ENCODE data around the gene SCNN1A.

The SCNN1A gene

DNA sequence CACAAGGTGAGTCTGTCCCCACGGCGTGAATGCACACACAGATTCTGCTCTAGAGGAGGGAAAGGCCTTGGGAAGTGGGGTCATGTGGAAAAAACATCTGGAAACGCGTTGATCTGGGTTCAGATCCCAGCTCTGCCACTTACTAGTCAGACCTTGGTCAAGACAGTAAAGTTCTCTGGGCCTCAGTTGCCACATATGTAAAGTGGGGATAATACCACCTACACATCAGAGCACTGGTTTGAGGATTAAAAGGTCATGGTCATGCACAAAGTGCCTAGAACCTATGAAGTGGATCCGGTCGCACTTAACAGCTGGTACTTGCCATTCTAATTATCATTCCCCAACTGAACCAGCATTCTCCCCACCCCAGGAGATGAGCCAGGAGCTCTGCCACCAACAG lies 60.2 kb downstream of the SCNN1A start:
- in situ Hi-C loops (cut with MboI; ENCODE audit: low pct_unique_long_range_greater_than_20kb, low sequenced_read_pairs, unreplicated experiment) = no loop called here
- TF ChIP-seq, protein P1, sequence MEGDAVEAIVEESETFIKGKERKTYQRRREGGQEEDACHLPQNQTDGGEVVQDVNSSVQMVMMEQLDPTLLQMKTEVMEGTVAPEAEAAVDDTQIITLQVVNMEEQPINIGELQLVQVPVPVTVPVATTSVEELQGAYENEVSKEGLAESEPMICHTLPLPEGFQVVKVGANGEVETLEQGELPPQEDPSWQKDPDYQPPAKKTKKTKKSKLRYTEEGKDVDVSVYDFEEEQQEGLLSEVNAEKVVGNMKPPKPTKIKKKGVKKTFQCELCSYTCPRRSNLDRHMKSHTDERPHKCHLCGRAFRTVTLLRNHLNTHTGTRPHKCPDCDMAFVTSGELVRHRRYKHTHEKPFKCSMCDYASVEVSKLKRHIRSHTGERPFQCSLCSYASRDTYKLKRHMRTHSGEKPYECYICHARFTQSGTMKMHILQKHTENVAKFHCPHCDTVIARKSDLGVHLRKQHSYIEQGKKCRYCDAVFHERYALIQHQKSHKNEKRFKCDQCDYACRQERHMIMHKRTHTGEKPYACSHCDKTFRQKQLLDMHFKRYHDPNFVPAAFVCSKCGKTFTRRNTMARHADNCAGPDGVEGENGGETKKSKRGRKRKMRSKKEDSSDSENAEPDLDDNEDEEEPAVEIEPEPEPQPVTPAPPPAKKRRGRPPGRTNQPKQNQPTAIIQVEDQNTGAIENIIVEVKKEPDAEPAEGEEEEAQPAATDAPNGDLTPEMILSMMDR (IDR thresholded peaks at IDR 0.05; ENCODE audit: extremely low read depth, insufficient read depth, missing control alignments) = no peak
- no peak for DNase-seq (ENCODE audit: low spot score)

DNA sequence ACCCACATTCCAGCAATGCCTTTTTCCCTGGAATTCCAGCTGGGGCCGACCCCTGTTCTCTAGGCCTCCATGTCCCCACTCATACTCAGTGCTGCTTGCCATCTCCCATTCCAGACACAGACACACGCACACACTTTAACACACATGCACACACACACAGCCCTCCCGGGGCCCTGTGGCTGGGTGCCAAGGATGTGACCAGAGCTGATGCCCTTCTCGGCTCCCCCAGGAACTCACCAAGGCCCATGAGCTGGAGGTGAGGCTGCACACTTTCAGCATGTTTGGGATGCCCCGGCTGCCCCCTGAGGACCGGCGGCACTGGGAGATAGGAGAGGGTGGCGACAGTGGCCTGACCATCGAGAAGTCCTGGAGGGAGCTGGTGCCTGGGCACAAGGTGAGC lies 60.6 kb downstream of the SCNN1A start:
- in situ Hi-C loops (cut with MboI; ENCODE audit: low pct_unique_long_range_greater_than_20kb, low sequenced_read_pairs, unreplicated experiment) = no loop called here
- DNase-seq (ENCODE audit: low spot score) = no peak
- TF ChIP-seq, protein P1 (IDR thresholded peaks at IDR 0.05; ENCODE audit: extremely low read depth, insufficient read depth, missing control alignments) = no peak

DNA sequence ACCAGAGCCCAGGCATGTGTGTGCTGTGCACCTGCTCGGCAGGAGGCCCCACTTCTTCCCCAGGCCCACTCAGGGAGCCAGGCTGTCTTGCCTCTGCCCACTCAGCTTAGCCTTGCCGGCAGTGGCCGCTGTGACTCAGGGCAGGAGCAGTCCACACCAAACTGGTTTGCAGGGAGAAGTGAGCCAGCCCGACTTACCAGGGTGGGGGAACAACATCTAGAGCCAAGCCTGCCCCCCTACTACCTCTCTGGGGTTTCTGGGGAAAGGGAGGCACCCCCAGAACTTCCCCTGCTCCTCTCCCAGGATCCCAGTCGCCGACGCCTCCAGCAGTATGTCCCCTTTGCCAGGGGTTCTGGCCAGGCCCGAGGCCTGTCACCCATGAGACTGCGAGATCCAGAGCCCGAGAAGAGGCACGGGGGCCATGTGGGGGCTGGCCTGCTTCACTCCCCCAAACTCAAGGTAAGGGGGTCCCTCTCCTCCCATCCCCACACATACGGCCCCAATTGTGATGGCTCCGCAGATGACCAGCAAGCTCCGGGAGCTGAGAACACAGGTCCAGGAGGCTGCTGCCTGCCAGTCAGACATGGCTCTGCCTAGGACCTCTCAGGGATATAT lies 61.9 kb downstream of the SCNN1A start:
- in situ Hi-C loops (cut with MboI; ENCODE audit: low pct_unique_long_range_greater_than_20kb, low sequenced_read_pairs, unreplicated experiment) = no loop called here
- TF ChIP-seq, protein P1 (IDR thresholded peaks at IDR 0.05; ENCODE audit: extremely low read depth, insufficient read depth, missing control alignments) = no peak
- no peak for DNase-seq (ENCODE audit: low spot score)

DNA sequence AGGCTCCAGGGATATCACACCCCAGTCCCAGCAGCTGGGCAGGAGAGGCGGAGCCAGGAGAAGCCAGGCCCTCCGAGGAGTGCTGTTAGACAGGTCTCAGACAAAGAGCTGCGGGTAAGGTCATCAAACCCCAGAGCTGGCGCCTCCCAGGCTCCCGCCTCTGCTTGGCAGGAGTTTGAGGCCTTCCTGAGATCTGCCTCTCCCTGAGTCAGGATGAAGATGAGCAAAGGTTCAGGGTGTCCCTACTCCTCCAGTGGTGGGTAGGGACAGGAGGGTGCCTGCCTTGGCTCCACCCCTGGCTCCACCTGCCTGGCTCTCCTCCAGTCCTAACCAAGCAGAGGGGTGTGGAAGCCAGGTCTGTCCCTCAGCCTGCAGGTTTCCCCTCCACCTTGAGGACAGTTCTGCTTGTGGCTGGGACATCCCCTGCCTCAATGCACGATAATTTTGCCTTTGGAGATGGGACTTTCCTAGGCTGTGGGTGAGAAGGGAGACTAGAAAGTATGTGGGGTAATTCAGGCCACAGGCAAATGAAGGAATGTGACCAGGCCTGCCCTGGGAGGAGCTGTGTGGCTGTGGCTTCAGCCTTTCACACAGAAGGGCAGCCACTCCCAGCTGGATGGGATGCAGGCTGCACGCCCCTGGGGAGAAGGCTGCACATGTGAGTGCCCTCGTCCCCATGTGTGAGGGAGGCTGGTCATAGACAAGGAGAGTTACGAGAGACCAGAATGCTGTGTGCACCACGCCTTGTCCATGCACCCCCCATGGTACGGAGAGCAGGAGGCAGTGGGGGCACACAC lies 62.6 kb downstream of the SCNN1A start:
- in situ Hi-C loops (cut with MboI; ENCODE audit: low pct_unique_long_range_greater_than_20kb, low sequenced_read_pairs, unreplicated experiment) = no loop called here
- TF ChIP-seq, protein P1 (IDR thresholded peaks at IDR 0.05; ENCODE audit: extremely low read depth, insufficient read depth, missing control alignments) = no peak
- DNase-seq (ENCODE audit: low spot score) = peak; percentile 83

DNA sequence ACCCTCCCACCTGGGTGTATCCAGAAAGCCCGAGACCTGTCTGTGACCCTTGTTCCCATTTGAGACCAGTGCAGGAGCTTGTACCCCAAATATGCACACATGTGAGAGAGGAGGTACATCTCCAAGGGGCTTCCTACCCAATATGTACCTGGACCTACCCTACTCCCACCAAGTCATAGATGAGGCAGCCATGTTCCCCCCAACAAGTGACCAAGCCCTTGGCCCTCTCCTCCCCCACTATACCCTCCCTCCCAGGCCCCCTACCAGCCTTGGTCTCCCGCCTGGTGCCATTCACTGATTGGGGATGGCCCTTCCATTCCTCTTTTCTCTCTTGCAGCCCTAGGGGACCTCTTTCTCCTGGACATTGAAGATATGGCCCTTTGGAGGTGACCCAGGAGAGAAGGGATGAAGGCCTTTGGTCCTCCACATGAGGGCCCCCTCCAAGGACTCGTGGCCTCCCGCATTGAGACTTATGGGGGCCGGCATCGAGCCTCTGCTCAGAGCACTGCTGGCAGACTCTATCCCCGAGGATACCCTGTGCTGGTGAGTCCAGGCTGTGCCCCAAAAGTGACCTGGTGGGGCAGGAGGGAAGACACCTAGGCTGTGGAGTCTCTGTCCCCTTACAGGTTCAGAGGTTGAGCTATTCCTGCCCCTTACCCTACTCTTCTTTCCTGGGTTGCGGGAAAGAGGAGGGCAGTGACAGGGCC lies 63.4 kb downstream of the SCNN1A start:
- TF ChIP-seq, protein P1 (IDR thresholded peaks at IDR 0.05; ENCODE audit: extremely low read depth, insufficient read depth, missing control alignments) = no peak
- no peak for DNase-seq (ENCODE audit: low spot score)
- in situ Hi-C loops (cut with MboI; ENCODE audit: low pct_unique_long_range_greater_than_20kb, low sequenced_read_pairs, unreplicated experiment) = no loop called here

DNA sequence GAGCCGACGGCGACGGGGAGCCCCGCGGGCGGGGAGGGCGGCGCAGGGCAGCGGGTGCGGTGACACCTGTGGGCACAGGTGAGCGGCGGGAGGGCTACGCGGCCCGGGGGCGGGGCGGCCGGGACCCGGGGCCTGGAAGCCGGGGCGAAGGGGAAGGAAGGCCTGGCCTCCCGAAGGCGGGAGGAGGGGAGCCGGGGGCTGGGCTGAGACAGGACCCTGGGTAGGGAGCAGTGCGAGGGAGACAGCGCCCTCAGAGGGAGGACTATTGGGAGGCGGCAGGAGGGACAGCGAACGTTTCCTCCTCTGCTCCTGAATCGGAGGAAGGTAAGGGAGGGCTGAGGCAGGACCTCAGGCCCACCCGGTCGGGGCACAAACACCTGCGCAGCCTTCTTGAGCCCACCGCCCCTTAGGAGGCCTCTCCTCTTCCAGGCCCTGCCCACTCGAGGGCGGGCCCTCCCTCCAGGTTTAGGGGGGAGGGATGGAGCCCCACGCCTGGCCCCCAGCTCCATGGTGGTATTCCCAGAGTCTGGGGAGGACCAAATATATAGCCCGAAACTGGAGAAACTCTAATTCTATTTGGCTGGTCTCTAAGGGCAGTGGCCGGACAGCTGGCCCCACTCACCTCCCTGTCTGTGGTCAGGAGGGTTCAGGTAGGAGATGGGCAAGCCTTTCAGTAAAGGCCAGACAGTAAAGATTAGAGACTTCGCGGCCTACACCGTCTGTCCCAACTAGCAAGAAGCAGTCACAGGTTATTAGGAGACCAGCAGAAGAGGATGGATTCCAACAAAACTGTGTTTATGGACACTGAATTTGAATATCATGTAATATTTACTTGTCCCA lies 64.4 kb downstream of the SCNN1A start:
- DNase-seq (ENCODE audit: low spot score) = no peak
- TF ChIP-seq, protein P1 (IDR thresholded peaks at IDR 0.05; ENCODE audit: extremely low read depth, insufficient read depth, missing control alignments) = no peak
- in situ Hi-C loops (cut with MboI; ENCODE audit: low pct_unique_long_range_greater_than_20kb, low sequenced_read_pairs, unreplicated experiment) = no loop called here

All from GM13977 (cell line).